ENCODE results near the gene IL1RAPL1.

Gene IL1RAPL1

GRCh38 chrX:28610746-28611145 lies 23.5 kb downstream of the IL1RAPL1 start:
- no peak for DNase-seq
- in situ Hi-C loops (cut with HindIII; ENCODE audit: low pct_ligation_motif_present, low pct_unique_long_range_greater_than_20kb, low sequenced_read_pairs): no loop called here

DNA sequence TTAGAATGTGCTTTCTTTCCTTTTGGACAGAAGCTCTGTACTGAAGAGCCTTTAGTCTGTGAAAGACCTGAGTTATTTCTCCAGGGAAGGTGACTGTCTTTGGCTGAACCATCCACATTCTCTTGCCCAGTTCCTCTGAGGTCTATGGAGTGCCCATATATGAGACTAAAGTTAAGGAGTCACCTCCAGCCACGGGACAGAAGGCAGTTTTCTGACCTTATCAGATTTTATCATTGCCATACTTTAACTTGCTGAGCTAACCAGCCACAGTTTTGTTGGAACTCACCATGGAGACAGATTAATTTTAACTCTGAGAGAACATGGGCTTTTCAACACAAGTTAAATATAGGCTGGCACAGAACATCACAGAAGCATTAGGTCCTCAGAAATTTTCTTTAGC lies 26.3 kb downstream of the IL1RAPL1 start:
- no peak for DNase-seq
- in situ Hi-C loops (cut with HindIII; ENCODE audit: low pct_ligation_motif_present, low pct_unique_long_range_greater_than_20kb, low sequenced_read_pairs): no loop called here

GRCh38 chrX:28625223-28625622 lies 38.0 kb downstream of the IL1RAPL1 start:
- no peak for DNase-seq
- in situ Hi-C loops (cut with HindIII; ENCODE audit: low pct_ligation_motif_present, low pct_unique_long_range_greater_than_20kb, low sequenced_read_pairs): no loop called here

- no peak for DNase-seq
- in situ Hi-C loops (cut with HindIII; ENCODE audit: low pct_ligation_motif_present, low pct_unique_long_range_greater_than_20kb, low sequenced_read_pairs): no loop called here
These were observed 39.3 kb downstream of the IL1RAPL1 start for GRCh38 chrX:28626515-28626914.

- in situ Hi-C loops (cut with HindIII; ENCODE audit: low pct_ligation_motif_present, low pct_unique_long_range_greater_than_20kb, low sequenced_read_pairs): no loop called here
- DNase-seq: no peak
These were observed 40.9 kb downstream of the IL1RAPL1 start for GRCh38 chrX:28628120-28628519.

DNA sequence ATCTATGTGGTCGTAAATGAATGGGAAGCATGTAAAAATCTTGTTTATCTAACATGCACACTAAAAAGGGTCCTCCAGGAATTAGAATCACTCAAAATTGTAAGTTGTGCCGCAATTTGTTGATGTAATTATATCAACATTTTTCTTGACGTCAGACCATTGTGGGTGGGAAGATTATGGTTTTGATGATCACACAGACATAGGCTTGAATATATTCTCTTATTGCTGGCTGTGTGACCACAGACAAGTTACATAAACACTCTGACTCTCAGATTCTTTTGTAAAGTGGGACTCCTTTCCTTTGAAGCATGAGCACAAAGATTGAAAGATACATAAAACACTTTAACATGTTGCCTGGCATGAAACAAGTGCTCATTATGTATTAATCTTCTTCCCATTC lies 51.5 kb downstream of the IL1RAPL1 start:
- in situ Hi-C loops (cut with HindIII; ENCODE audit: low pct_ligation_motif_present, low pct_unique_long_range_greater_than_20kb, low sequenced_read_pairs): no loop called here
- DNase-seq: no peak

GRCh38 chrX:28639451-28639850 lies 52.2 kb downstream of the IL1RAPL1 start:
- no peak for DNase-seq
- in situ Hi-C loops (cut with HindIII; ENCODE audit: low pct_ligation_motif_present, low pct_unique_long_range_greater_than_20kb, low sequenced_read_pairs): no loop called here

GRCh38 chrX:28649541-28649940 lies 62.3 kb downstream of the IL1RAPL1 start:
- in situ Hi-C loops (cut with HindIII; ENCODE audit: low pct_ligation_motif_present, low pct_unique_long_range_greater_than_20kb, low sequenced_read_pairs): no loop called here
- no peak for DNase-seq

DNA sequence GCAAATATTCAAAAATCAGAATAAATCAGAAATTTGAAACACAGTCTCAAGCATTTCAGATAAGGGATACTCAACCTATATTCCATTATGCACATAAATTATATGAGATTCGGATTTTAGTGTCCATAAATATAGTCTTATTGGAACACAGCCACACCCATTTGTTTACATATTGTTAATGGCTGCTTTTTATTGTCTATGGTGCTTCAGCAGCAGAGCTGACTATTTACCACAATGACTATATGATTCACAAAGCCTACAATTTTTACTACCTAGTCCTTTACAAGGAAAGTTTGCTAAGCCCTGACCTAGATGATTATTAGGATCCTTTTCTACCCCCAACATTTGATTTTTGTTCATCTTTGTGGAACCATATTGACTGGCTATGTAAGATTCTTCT lies 63.9 kb downstream of the IL1RAPL1 start:
- in situ Hi-C loops (cut with HindIII; ENCODE audit: low pct_ligation_motif_present, low pct_unique_long_range_greater_than_20kb, low sequenced_read_pairs): no loop called here
- no peak for DNase-seq

GRCh38 chrX:28659269-28659668 lies 72.0 kb downstream of the IL1RAPL1 start:
- DNase-seq: no peak
- in situ Hi-C loops (cut with HindIII; ENCODE audit: low pct_ligation_motif_present, low pct_unique_long_range_greater_than_20kb, low sequenced_read_pairs): no loop called here

GRCh38 chrX:28665778-28666177 lies 78.5 kb downstream of the IL1RAPL1 start:
- in situ Hi-C loops (cut with HindIII; ENCODE audit: low pct_ligation_motif_present, low pct_unique_long_range_greater_than_20kb, low sequenced_read_pairs): no loop called here
- DNase-seq: no peak

DNA sequence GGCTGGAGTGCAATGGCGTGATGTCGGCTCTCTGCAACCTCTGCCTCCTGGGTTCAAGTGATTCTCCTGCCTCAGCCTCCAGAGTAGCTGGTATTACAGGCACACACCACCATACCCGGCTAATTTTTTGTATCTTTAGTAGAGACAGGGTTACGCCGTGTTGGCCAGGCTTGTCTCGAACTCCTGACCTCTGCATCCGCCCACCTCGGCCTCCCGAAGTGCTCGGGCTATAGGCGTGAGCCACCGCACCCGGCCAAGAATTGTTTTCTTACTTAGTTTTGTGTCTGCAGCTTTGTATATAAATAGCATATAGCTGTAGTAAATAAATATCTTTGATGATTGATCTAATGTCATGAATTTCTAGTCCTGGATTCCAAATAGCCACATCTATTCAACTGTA lies 81.1 kb downstream of the IL1RAPL1 start:
- in situ Hi-C loops (cut with HindIII; ENCODE audit: low pct_ligation_motif_present, low pct_unique_long_range_greater_than_20kb, low sequenced_read_pairs): no loop called here
- DNase-seq: no peak

GRCh38 chrX:28668957-28669356 lies 81.7 kb downstream of the IL1RAPL1 start:
- in situ Hi-C loops (cut with HindIII; ENCODE audit: low pct_ligation_motif_present, low pct_unique_long_range_greater_than_20kb, low sequenced_read_pairs): no loop called here

GRCh38 chrX:28670074-28670473 lies 82.8 kb downstream of the IL1RAPL1 start:
- no peak for DNase-seq
- in situ Hi-C loops (cut with HindIII; ENCODE audit: low pct_ligation_motif_present, low pct_unique_long_range_greater_than_20kb, low sequenced_read_pairs): no loop called here

More at GRCh38 chrX:28668957-28669356, 81.7 kb downstream of the IL1RAPL1 start:
- no peak for DNase-seq

- DNase-seq: no peak
These were observed 87.9 kb downstream of the IL1RAPL1 start for GRCh38 chrX:28675173-28675572.

GRCh38 chrX:28693101-28693500 lies 105.9 kb downstream of the IL1RAPL1 start:
- DNase-seq: no peak
- in situ Hi-C loops (cut with HindIII; ENCODE audit: low pct_ligation_motif_present, low pct_unique_long_range_greater_than_20kb, low sequenced_read_pairs): no loop called here

More at GRCh38 chrX:28675173-28675572, 87.9 kb downstream of the IL1RAPL1 start:
- in situ Hi-C loops (cut with HindIII; ENCODE audit: low pct_ligation_motif_present, low pct_unique_long_range_greater_than_20kb, low sequenced_read_pairs): no loop called here

DNA sequence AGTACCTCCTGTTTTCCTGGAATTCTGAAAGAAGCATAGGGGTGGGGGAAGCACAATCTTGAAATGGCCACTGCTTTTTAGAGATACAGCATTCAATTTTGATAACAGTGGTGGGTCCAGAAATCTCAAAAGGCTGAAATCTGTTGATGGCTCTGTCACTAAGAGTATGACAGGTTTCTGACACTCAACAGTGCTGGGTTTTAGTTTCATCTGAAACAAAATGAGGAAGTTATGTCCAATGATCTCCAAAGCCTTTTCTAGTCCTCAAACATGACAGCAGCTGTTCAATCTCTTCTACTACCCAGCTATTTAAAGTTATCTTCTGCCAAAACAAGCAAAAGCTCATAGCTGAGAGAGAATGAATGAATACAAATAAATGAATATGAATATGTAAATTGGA lies 110.5 kb downstream of the IL1RAPL1 start:
- no peak for DNase-seq
- in situ Hi-C loops (cut with HindIII; ENCODE audit: low pct_ligation_motif_present, low pct_unique_long_range_greater_than_20kb, low sequenced_read_pairs): no loop called here

- DNase-seq: no peak
- in situ Hi-C loops (cut with HindIII; ENCODE audit: low pct_ligation_motif_present, low pct_unique_long_range_greater_than_20kb, low sequenced_read_pairs): no loop called here
These were observed 114.0 kb downstream of the IL1RAPL1 start for GRCh38 chrX:28701222-28701621.

DNA sequence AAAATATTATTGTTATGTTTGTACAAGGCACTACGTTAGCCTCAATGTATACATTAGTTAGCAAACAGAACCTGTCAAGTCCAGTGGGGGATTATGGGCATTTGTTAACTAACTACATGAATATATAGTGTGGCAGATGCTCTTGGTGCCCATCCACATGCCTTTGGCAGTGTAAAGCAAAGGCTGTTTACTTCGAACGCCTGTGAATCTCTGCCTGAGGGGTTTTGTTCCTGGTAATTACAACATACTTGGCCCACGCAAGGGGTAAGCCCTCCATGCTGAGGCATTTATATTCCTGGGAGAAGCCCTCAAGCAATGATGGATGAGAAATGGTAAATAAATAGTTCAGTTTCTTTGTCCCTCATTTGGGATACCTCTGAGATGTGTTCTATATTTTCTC lies 119.7 kb downstream of the IL1RAPL1 start:
- no peak for DNase-seq
- in situ Hi-C loops (cut with HindIII; ENCODE audit: low pct_ligation_motif_present, low pct_unique_long_range_greater_than_20kb, low sequenced_read_pairs): no loop called here

- in situ Hi-C loops (cut with HindIII; ENCODE audit: low pct_ligation_motif_present, low pct_unique_long_range_greater_than_20kb, low sequenced_read_pairs): no loop called here
- no peak for DNase-seq
These were observed 122.2 kb downstream of the IL1RAPL1 start for GRCh38 chrX:28709421-28709820.

GRCh38 chrX:28717864-28718263 lies 130.6 kb downstream of the IL1RAPL1 start:
- in situ Hi-C loops (cut with HindIII; ENCODE audit: low pct_ligation_motif_present, low pct_unique_long_range_greater_than_20kb, low sequenced_read_pairs): no loop called here
- DNase-seq: no peak

All from ACHN (cell line).